ENCODE measurements around the gene ICAM3. TPM values are rescaled to one million over a fixed set of nuclear protein-coding genes. Genes with fewer than 3 reads are reported as not detected.
A peak's percentile ranks its signal among the peaks of the same experiment; 100 is the strongest.

The ICAM3 gene
- total and polyA plus RNA-seq, 10 of the 15 experiments (the other 5 are each of a cell fraction or from before 2014, with no cell fraction given), result 5.5 to 152 (median 90.7) TPM

DNA sequence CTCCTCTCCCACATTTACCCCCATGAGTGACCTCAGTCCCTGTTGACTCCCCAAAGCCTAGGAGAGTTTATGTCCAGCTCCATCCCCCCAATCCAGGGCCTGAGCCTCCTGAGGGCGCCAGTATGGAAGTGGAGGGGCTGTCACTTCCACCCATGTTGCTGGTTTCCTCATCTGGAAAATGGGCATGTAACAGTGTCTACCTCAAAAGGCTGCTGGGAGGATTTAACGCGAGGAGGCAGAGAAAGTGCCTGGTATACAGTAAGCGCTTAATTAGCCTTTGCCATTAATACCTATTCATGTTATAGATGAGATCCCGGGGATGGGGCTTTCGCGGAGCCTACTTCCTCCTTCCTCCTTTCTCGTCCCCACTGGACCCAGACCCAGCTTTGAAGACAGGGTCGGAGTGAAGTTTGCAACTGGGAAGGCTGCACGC lies 40.5 kb upstream of the ICAM3 start (continued):
- TF ChIP-seq, protein P1, sequence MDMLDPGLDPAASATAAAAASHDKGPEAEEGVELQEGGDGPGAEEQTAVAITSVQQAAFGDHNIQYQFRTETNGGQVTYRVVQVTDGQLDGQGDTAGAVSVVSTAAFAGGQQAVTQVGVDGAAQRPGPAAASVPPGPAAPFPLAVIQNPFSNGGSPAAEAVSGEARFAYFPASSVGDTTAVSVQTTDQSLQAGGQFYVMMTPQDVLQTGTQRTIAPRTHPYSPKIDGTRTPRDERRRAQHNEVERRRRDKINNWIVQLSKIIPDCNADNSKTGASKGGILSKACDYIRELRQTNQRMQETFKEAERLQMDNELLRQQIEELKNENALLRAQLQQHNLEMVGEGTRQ (IDR thresholded peaks at IDR 0.05; ENCODE audit: borderline replicate concordance, low read depth, low read length), result no peak
- TF ChIP-seq YBX1 (IDR thresholded peaks at IDR 0.05) (no peak), ZSCAN29 (IDR thresholded peaks at IDR 0.05) (no peak), RB1 (IDR thresholded peaks at IDR 0.05; ENCODE audit: borderline replicate concordance) (no peak), BHLHE40 (IDR thresholded peaks at IDR 0.05; ENCODE audit: borderline replicate concordance in 1 of 2, low read depth in 2 of 2, low read length in 1 of 2) (no peak), MXI1 (IDR thresholded peaks at IDR 0.05; ENCODE audit: low read depth, low read length) (no peak), MTA2 (IDR thresholded peaks at IDR 0.05; ENCODE audit: low read depth) (peak; percentile 13; the same call in 1 of the 2 replicates), STAT3 (IDR thresholded peaks at IDR 0.05; ENCODE audit: low read depth, low read length) (no peak), RBBP5 (conservative IDR thresholded peaks at IDR 0.05) (no peak), SP1 (IDR thresholded peaks at IDR 0.05; ENCODE audit: low read depth, low read length) (no peak), SUZ12 (IDR thresholded peaks at IDR 0.05; ENCODE audit: unreplicated experiment) (no peak), ESRRA (IDR thresholded peaks at IDR 0.05; ENCODE audit: low read length) (no peak), LARP7 (IDR thresholded peaks at IDR 0.05) (0 out of 2 replicates have a peak, but pooled peaks have one; percentile 66), WRNIP1 (IDR thresholded peaks at IDR 0.05; ENCODE audit: borderline replicate concordance, low read depth, low read length) (no peak)
- TF ChIP-seq, protein P2, sequence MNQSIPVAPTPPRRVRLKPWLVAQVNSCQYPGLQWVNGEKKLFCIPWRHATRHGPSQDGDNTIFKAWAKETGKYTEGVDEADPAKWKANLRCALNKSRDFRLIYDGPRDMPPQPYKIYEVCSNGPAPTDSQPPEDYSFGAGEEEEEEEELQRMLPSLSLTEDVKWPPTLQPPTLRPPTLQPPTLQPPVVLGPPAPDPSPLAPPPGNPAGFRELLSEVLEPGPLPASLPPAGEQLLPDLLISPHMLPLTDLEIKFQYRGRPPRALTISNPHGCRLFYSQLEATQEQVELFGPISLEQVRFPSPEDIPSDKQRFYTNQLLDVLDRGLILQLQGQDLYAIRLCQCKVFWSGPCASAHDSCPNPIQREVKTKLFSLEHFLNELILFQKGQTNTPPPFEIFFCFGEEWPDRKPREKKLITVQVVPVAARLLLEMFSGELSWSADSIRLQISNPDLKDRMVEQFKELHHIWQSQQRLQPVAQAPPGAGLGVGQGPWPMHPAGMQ (IDR thresholded peaks at IDR 0.05; ENCODE audit: borderline replicate concordance), result no peak
